H1 (cell line): ENCODE measurements around the gene UBE2I. TPM values are rescaled to one million over a fixed set of nuclear protein-coding genes. Genes with fewer than 3 reads are reported as not detected.
A peak's percentile ranks its signal among the peaks of the same experiment; 100 is the strongest.

Experiments
- CTCF ChIA-PET: fragments of 300-600 bp; sonication (Branson Sonifier 250); formaldehyde crosslinking; loops from one replicate; lab custom pipeline; 2021; ENCODE audit not compliant: partially characterized antibody; lab: Charles Lee
- POLR2A ChIA-PET: fragments of 300-600 bp; sonication (Branson Sonifier 250); formaldehyde crosslinking; loops from one replicate; lab custom pipeline; 2021; ENCODE audit warnings: inconsistent platforms; ENCODE audit not compliant: partially characterized antibody; lab: Charles Lee
- DNase-seq, 2 experiments: peaks; one replicate each; pipeline versions ENCODE4 v3.0.0 to v3.0.0-alpha.2; 2010 to 2022; ENCODE audit warnings: low spot score in 2 of 2, low read depth in 1 of 2, mixed read lengths in 1 of 2
- FAIRE-seq: peaks from 2 replicates; lab custom pipeline; 2011; peaks lifted over from hg19 to GRCh38; lab: Jason Lieb, UNC
- H2AFZ ChIP-seq: 2 replicates; pipeline ENCODE4 v1.8.1; 2012; ENCODE audit warnings: low read length, inconsistent platforms
- H2AK5ac ChIP-seq: 2 replicates; pipeline ENCODE4 v1.6.1; 2013; ENCODE audit warnings: low read depth, low read length
- H2BK120ac ChIP-seq: replicated peaks from 2 replicates; pipeline ENCODE3; 2013; ENCODE audit warnings: low read depth, low read length, inconsistent platforms
- H2BK12ac ChIP-seq: 2 replicates; pipeline ENCODE4 v1.6.1; 2013; ENCODE audit warnings: low read depth, low read length
- H2BK15ac ChIP-seq: 2 replicates; pipeline ENCODE4 v1.6.1; 2013; ENCODE audit warnings: low read length
- H2BK20ac ChIP-seq: 2 replicates; pipeline ENCODE4 v1.6.1; 2013; ENCODE audit warnings: low read length
- H2BK5ac ChIP-seq: 2 replicates; pipeline ENCODE4 v1.6.1; 2013; ENCODE audit warnings: low read depth, low read length
- H3K14ac ChIP-seq: 2 replicates; pipeline ENCODE4 v1.6.1; 2013; ENCODE audit warnings: inconsistent platforms; ENCODE audit not compliant: insufficient read length
- H3K18ac ChIP-seq: 2 replicates; pipeline ENCODE4 v1.6.1; 2013; ENCODE audit warnings: low read length; ENCODE audit errors: extremely low read depth
- H3K23ac ChIP-seq: 2 replicates; pipeline ENCODE4 v1.6.1; 2013; ENCODE audit warnings: inconsistent platforms; ENCODE audit not compliant: insufficient read length
- H3K23me2 ChIP-seq: 2 replicates; pipeline ENCODE4 v1.6.1; 2013; ENCODE audit warnings: low read depth, low read length
- H3K27ac ChIP-seq: 2 replicates; pipeline ENCODE4 v1.6.1; 2011; ENCODE audit warnings: low read depth, low read length, inconsistent platforms
- H3K27me3 ChIP-seq, 4 experiments: replicated peaks in 1 of 4; 1 replicate in 1 of 4; 2 replicates in 3 of 4; pipeline versions ENCODE4 v1.6.1 to v1.8.1; 2011 to 2013; ENCODE audit warnings: low read length in 3 of 4, mild to moderate bottlenecking in 3 of 4, inconsistent platforms in 2 of 4, mixed read lengths in 2 of 4, moderate library complexity in 1 of 4; ENCODE audit not compliant: control insufficient read depth in 3 of 4, insufficient read depth in 3 of 4; ENCODE audit errors: extremely low read depth in 1 of 4
- H3K36me3 ChIP-seq, 4 experiments: 2 replicates each; pipeline versions ENCODE4 v1.6.1 to v1.8.1; 2011 to 2013; ENCODE audit warnings: mild to moderate bottlenecking in 4 of 4, low read length in 3 of 4, moderate library complexity in 2 of 4, control low read depth in 1 of 4, inconsistent platforms in 1 of 4; ENCODE audit not compliant: insufficient read depth in 4 of 4, control insufficient read depth in 2 of 4
- H3K4ac ChIP-seq: replicated peaks from 2 replicates; pipeline ENCODE3; 2013; ENCODE audit warnings: low read length, low read depth, mixed read lengths, inconsistent platforms; ENCODE audit not compliant: insufficient read length
- H3K4me1 ChIP-seq, 4 experiments: replicated peaks in 1 of 4; 1 replicate in 1 of 4; 2 replicates in 3 of 4; pipeline versions ENCODE4 v1.6.1 to v1.8.1; 2011 to 2013; ENCODE audit warnings: low read length in 3 of 4, inconsistent platforms in 2 of 4, mixed read lengths in 1 of 4; ENCODE audit not compliant: insufficient read depth in 4 of 4, control insufficient read depth in 3 of 4
- H3K4me2 ChIP-seq, 2 experiments: 2 replicates each; pipeline versions ENCODE4 v1.6.1 to v1.8.1; 2011 to 2013; ENCODE audit warnings: low read depth in 2 of 2, low read length in 2 of 2, control low read depth in 1 of 2, inconsistent platforms in 1 of 2, mild to moderate bottlenecking in 1 of 2; ENCODE audit not compliant: insufficient read depth in 1 of 2
- H3K4me3 ChIP-seq, 4 experiments: fragments of 200-600, 300-600 bp in 1 of 4; sonication (generic), shearing (Covaris generic), sonication (Bioruptor Twin) in 1 of 4; 2 replicates each; pipeline versions ENCODE4 v1.5.1 to v1.8.1; 2011 to 2016; ENCODE audit warnings: low read length in 4 of 4, low read depth in 3 of 4, control low read depth in 2 of 4, inconsistent platforms in 2 of 4, mild to moderate bottlenecking in 2 of 4, mixed read lengths in 1 of 4, moderate library complexity in 1 of 4; ENCODE audit not compliant: insufficient read depth in 2 of 4; ENCODE audit errors: extremely low read depth in 1 of 4
- H3K56ac ChIP-seq: replicated peaks from 2 replicates; pipeline ENCODE3; 2013; ENCODE audit warnings: low read depth, mild to moderate bottlenecking, mixed read lengths, low read length, inconsistent platforms; ENCODE audit not compliant: insufficient read length
- H3K79me1 ChIP-seq: 2 replicates; pipeline ENCODE4 v1.6.1; 2013; ENCODE audit warnings: low read depth, low read length, control low read depth
- H3K79me2 ChIP-seq, 2 experiments: 2 replicates each; pipeline versions ENCODE4 v1.6.1 to v1.8.1; 2012 to 2013; ENCODE audit warnings: low read length in 2 of 2, mild to moderate bottlenecking in 2 of 2, inconsistent platforms in 1 of 2; ENCODE audit not compliant: insufficient read depth in 2 of 2, control insufficient read depth in 1 of 2
- H3K9ac ChIP-seq, 4 experiments: replicated peaks in 1 of 4; 1 replicate in 1 of 4; 2 replicates in 3 of 4; pipeline versions ENCODE4 v1.6.1 to v1.8.1; 2011 to 2013; ENCODE audit warnings: low read depth in 3 of 4, low read length in 3 of 4, control low read depth in 2 of 4, mild to moderate bottlenecking in 2 of 4, moderate library complexity in 2 of 4, inconsistent platforms in 1 of 4; ENCODE audit errors: extremely low read depth in 1 of 4
- H3K9me3 ChIP-seq, 2 experiments: 2 replicates each; pipeline versions ENCODE4 v1.6.1 to v1.8.1; 2012 to 2013; ENCODE audit warnings: mild to moderate bottlenecking in 2 of 2, moderate library complexity in 2 of 2, control low read depth in 1 of 2, inconsistent platforms in 1 of 2, low read depth in 1 of 2, low read length in 1 of 2, mixed read lengths in 1 of 2; ENCODE audit not compliant: insufficient read depth in 2 of 2
- H4K20me1 ChIP-seq, 2 experiments: replicated peaks in 1 of 2; 2 replicates each; pipeline versions ENCODE3 to v1.8.1; 2011 to 2013; ENCODE audit warnings: inconsistent platforms in 2 of 2, low read length in 2 of 2, mild to moderate bottlenecking in 1 of 2; ENCODE audit not compliant: insufficient read depth in 2 of 2, control insufficient read depth in 1 of 2
- H4K5ac ChIP-seq: 2 replicates; pipeline ENCODE4 v1.6.1; 2013; ENCODE audit warnings: low read length, low read depth, mixed read lengths, inconsistent platforms; ENCODE audit not compliant: insufficient read length
- H4K8ac ChIP-seq: 2 replicates; pipeline ENCODE4 v1.8.0; 2013; ENCODE audit warnings: mild to moderate bottlenecking, moderate library complexity, low read length, inconsistent platforms; ENCODE audit not compliant: insufficient read depth; ENCODE audit errors: extremely low read depth
- H4K91ac ChIP-seq: replicated peaks from 2 replicates; pipeline ENCODE3; 2013; ENCODE audit warnings: low read length, mixed read lengths, inconsistent platforms; ENCODE audit not compliant: insufficient read length
- ASH2L ChIP-seq: fragments of 200-600, 300-600 bp; sonication (generic); IDR thresholded peaks from one replicate; pipeline ENCODE4 v1.7.1; 2017; ENCODE audit warnings: low read length
- BRCA1 ChIP-seq: IDR thresholded peaks from 2 replicates; pipeline ENCODE4 v1.6.1; 2012; ENCODE audit warnings: low read depth, low read length, improper control_type of control experiment
- CTCF ChIP-seq, 3 experiments: IDR thresholded peaks; 1 replicate in 2 of 3; 2 replicates in 1 of 3; pipeline versions ENCODE4 v1.5.1 to v1.6.1; 2011; ENCODE audit warnings: low read length in 3 of 3, mild to moderate bottlenecking in 3 of 3, inconsistent platforms in 2 of 3, low read depth in 1 of 3, moderate library complexity in 1 of 3; ENCODE audit not compliant: insufficient read depth in 1 of 3; ENCODE audit errors: control extremely low read depth in 1 of 3
- GABPA ChIP-seq: IDR thresholded peaks from 2 replicates; pipeline ENCODE4 v1.6.1; 2011; ENCODE audit warnings: mild to moderate bottlenecking, low read length, moderate library complexity, borderline replicate concordance; ENCODE audit not compliant: insufficient read depth
- PHF8 ChIP-seq: fragments of 200-600 bp; sonication (generic); conservative IDR thresholded peaks from 2 replicates; pipeline ENCODE4 v1.7.1; 2012; ENCODE audit warnings: low read depth, mild to moderate bottlenecking, inconsistent platforms, low read length, moderate library complexity
- RAD21 ChIP-seq, 2 experiments: IDR thresholded peaks in 1 of 2; conservative IDR thresholded peaks in 1 of 2; 2 replicates each; pipeline ENCODE4 v1.6.1; 2011; ENCODE audit warnings: low read depth in 2 of 2, low read length in 2 of 2, improper control_type of control experiment in 1 of 2, inconsistent platforms in 1 of 2, mild to moderate bottlenecking in 1 of 2, moderate library complexity in 1 of 2
- SIN3A ChIP-seq, 2 experiments: IDR thresholded peaks in 1 of 2; conservative IDR thresholded peaks in 1 of 2; 2 replicates each; pipeline ENCODE4 v1.6.1; 2011 to 2012; ENCODE audit warnings: low read length in 2 of 2, improper control_type of control experiment in 1 of 2, low read depth in 1 of 2, mild to moderate bottlenecking in 1 of 2
- YY1 ChIP-seq: IDR thresholded peaks from 2 replicates; pipeline ENCODE4 v1.6.1; 2011; ENCODE audit warnings: low read depth, mild to moderate bottlenecking, low read length
- WGBS, 2 experiments: shearing (Covaris generic) in 1 of 2; methylation state at CpG; one replicate each; pipeline versions ENCODE4 v1.1.6 to v1.1.7; 2013 to 2015; ENCODE audit warnings: low lambda C conversion rate in 2 of 2, mixed read lengths in 2 of 2, inconsistent platforms in 1 of 2, low coverage in 1 of 2, missing lambda C conversion rate in 1 of 2; ENCODE audit not compliant: insufficient replicate concordance in 2 of 2, insufficient coverage in 1 of 2, insufficient read length in 1 of 2; ENCODE audit errors: extremely low coverage in 1 of 2, missing lambda C conversion rate in 1 of 2; 5-methylcytosine and 5-hydroxymethylcytosine counted together
- polyA plus RNA-seq, 7 experiments: library from polyadenylated mRNA; depleted of rRNA in 3 of 7; stranded (reverse) in 5 of 7; unstranded in 2 of 7; fragments of >200 nt in 5 of 7; fragments of 200-250 nt in 2 of 7; gene quantifications; 1 replicate in 5 of 7; 2 replicates in 1 of 7; 4 replicates in 1 of 7; pipeline versions ENCODE4 v1.2.1 to v1.2.3, GENCODE V29; 2011 to 2013; ENCODE audit warnings: missing spikeins in 2 of 7, mixed read lengths in 2 of 7
- total RNA-seq: library from RNA; stranded (reverse); fragmentation: NEBNext Ultra II Directional; extraction: Animal tissue kit (Norgen Biotek cat#: 25700); gene quantifications from 2 replicates; pipeline ENCODE4 v1.2.1, GENCODE V29; 2021

Gene UBE2I
- total and polyA plus RNA-seq, 2 of the 8 experiments (the other 6 are each of a cell fraction or from before 2014, with no cell fraction given): 148 to 268 TPM

- no peak overlapping the region for H2AFZ ChIP-seq
- H2BK15ac ChIP-seq: no peak overlapping the region
- H3K36me3 ChIP-seq: no peaks in the 10 kb centered on the region
- WGBS, 2 experiments: 81% methylated on average over 12 of the region's 17 CpGs; no CpG with 5 or more reads in 1 of the 2 experiments
- TF ChIP-seq SIN3A (conservative IDR thresholded peaks at IDR 0.05 in 1 of 2, IDR thresholded peaks at IDR 0.05 in 1 of 2; ENCODE audit: low read depth in 1 of 2, low read length in 2 of 2) (0 out of 4 replicates have a peak, but pooled peaks of 1 of the 2 experiments have one; percentile 27), CTCF (IDR thresholded peaks at IDR 0.05; ENCODE audit: control extremely low read depth in 1 of 3, insufficient read depth in 1 of 3, low read depth in 1 of 3, low read length in 3 of 3) (peak; percentile 77 to 92 (median 91)), PHF8 (no peak), ASH2L (no peak), RAD21 (IDR thresholded peaks at IDR 0.05 in 1 of 2, conservative IDR thresholded peaks at IDR 0.05 in 1 of 2; ENCODE audit: low read depth in 2 of 2, low read length in 2 of 2) (peak; percentile 50 to 54), YY1 (0 out of 2 replicates have a peak, but pooled peaks have one; percentile 11), BRCA1 (no peak), GABPA (peak; percentile 40; the same call in 1 of the 2 replicates)
- H3K56ac ChIP-seq: no peak overlapping the region
- peak in 1 of 2 experiments; percentile 89 for DNase-seq
- H2AK5ac ChIP-seq: no peak overlapping the region
- CTCF ChIA-PET: interaction anchor here (0.6 to 4.5 kb wide), 24 partner anchors 8 to 1851 kb away, joined by 3 to 52 read pairs (median 4); partner anchors contain the start of genes MRPS34 and UNKL
- no peak overlapping the region for H2BK120ac ChIP-seq
- POLR2A ChIA-PET: interaction anchor here (0.9 to 3.2 kb wide), 6 partner anchors 10 to 49 kb away, joined by 3 to 29 read pairs (median 4); partner anchors contain the start of gene UBE2I
- no peak overlapping the region for H3K27ac ChIP-seq
- H2BK20ac ChIP-seq: no peak overlapping the region
- H3K4me3 ChIP-seq: no peak overlapping the region
- H4K8ac ChIP-seq: peak overlapping the region; percentile 51; the same call in 1 of the 2 replicates
- H3K4me1 ChIP-seq: peaks cover 0 to 15% (median 13%) of the 10 kb centered on the region in 4 experiments; a peak in 4 of 7 replicates
- H3K23ac ChIP-seq: no peak overlapping the region
- H3K9ac ChIP-seq: no peak overlapping the region
- no peaks in the 10 kb centered on the region for H3K79me2 ChIP-seq
- peaks cover 3 to 8% of the 10 kb centered on the region in 2 experiments for H4K20me1 ChIP-seq
- peaks cover 16 to 37% (median 29%) of the 10 kb centered on the region in 4 experiments for H3K27me3 ChIP-seq
- no peak overlapping the region for H3K4me2 ChIP-seq
- H2BK5ac ChIP-seq: 0 out of 2 replicates have a peak overlapping the region, but pooled peaks have one; percentile 83
- no peak overlapping the region; the same call in 1 of the 2 replicates for H2BK12ac ChIP-seq
- no peak overlapping the region for H3K14ac ChIP-seq
- H3K4ac ChIP-seq: no peak overlapping the region
- H3K23me2 ChIP-seq: peaks cover 13% of the 10 kb centered on the region; the same call in 1 of the 2 replicates
- H4K5ac ChIP-seq: no peak overlapping the region
- H3K9me3 ChIP-seq: peaks cover 5 to 8% of the 10 kb centered on the region in 2 experiments; a peak in 2 of 4 replicates
- no peaks in the 10 kb centered on the region for H3K79me1 ChIP-seq
- H3K18ac ChIP-seq: no peak overlapping the region
- no peak for FAIRE-seq
- no peak overlapping the region for H4K91ac ChIP-seq
These were observed 21.0 kb downstream of the UBE2I start for GRCh38 chr16:1330260-1330914.
